Nephron (organoid): ENCODE data around the gene WNT7B.

Source experiments
- H3K27ac Mint-ChIP-seq, 3 experiments: 2 replicates each; pipeline ENCODE4 v1.8.0; 2020; ENCODE audit warnings: mixed read lengths in 3 of 3, mild to moderate bottlenecking in 2 of 3, moderate library complexity in 1 of 3
- H3K27me3 Mint-ChIP-seq: 2 replicates; pipeline ENCODE4 v1.8.0; 2021; ENCODE audit warnings: low read depth, mild to moderate bottlenecking, moderate library complexity, mixed read lengths
- H3K36me3 Mint-ChIP-seq: 2 replicates; pipeline ENCODE4 v1.8.0; 2020; ENCODE audit warnings: low read depth, mixed read lengths
- H3K4me1 Mint-ChIP-seq: 2 replicates; pipeline ENCODE4 v1.8.0; 2020; ENCODE audit warnings: mixed read lengths
- H3K4me3 Mint-ChIP-seq, 3 experiments: 2 replicates each; pipeline ENCODE4 v1.8.0; 2020; ENCODE audit warnings: mild to moderate bottlenecking in 3 of 3, mixed read lengths in 3 of 3, moderate library complexity in 2 of 3
- H3K9me3 Mint-ChIP-seq: 2 replicates; pipeline ENCODE4 v1.8.0; 2020; ENCODE audit warnings: mixed read lengths
- CTCF ChIP-seq, 3 experiments: fragments of 200-600 bp; sonication (generic); IDR thresholded peaks; one replicate each; pipeline ENCODE4 v1.5.0; 2021; ENCODE audit warnings: antibody characterized with exemption in 3 of 3; ENCODE audit not compliant: unreplicated experiment in 3 of 3

The WNT7B gene

DNA sequence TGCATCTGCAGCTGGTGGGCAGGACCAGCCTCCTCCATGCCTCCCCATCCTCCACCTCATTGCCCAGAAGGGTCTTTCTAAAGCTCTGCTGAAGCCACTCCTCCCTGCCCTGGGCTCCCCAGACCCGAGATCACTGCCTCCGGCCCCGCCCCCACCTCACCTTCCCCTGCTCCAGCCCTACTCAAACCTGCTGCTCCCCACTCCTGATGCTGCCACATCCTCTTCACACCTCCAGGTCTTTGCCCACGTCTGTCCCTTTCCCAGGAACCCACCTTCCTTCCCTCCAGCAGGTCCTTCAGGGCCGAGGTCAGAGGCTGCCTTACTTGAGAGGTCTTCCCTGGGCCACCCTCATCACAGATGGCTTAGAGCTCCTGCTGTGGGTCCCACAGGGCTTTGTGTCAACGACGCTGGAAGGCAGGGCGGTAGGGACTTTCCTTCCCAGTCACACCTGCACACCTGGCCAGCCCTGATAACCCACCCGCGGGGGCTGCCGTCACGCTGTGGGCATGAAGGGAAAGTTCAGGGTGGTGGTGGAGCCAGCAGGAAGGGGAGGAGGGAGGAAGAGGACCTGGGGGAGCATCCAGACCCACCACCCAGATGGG is 11.9 kb downstream of the WNT7B start:
- no peaks in the 10 kb centered on the region for H3K9me3 Mint-ChIP-seq
- H3K4me1 Mint-ChIP-seq = no peaks in the 10 kb centered on the region
- H3K27ac Mint-ChIP-seq = no peak overlapping the region

GRCh38 chr22:45964372-45964771 is 12.6 kb downstream of the WNT7B start:
- no peak for TF ChIP-seq CTCF (IDR thresholded peaks at IDR 0.05; ENCODE audit: unreplicated experiment in 3 of 3)
- Mint-ChIP-seq H3K4me3 (no peak overlapping the region), H3K9me3 (no peaks in the 10 kb centered on the region), H3K27ac (no peak overlapping the region), H3K36me3 (no peaks in the 10 kb centered on the region), H3K4me1 (no peaks in the 10 kb centered on the region), H3K27me3 (peaks cover 38% of the 10 kb centered on the region)

More for the DNA sequence above, 11.9 kb downstream of the WNT7B start:
- Mint-ChIP-seq H3K4me3 (no peak overlapping the region), H3K36me3 (no peaks in the 10 kb centered on the region), H3K27me3 (peaks cover 40% of the 10 kb centered on the region)
- TF ChIP-seq CTCF (IDR thresholded peaks at IDR 0.05; ENCODE audit: unreplicated experiment in 3 of 3) = no peak

DNA sequence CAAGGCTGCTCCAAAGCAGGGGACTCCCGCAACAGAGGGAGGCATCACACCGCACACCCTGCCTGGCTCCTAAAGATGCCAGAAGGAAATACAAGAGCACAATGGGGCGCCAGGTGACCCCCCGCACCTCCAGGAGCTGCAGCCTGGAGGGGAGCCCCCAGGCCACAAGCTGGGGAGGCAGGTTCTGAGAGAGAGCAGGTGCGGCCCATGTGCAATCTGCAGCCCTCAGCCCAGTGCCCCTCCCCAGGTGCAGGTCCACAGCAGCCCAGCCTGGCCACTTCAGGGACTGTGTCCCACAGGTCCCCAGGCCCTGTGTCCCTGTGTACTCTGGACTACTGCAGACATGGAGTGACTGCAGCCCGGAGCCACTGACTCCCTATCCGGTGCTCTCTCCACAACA is 13.1 kb downstream of the WNT7B start:
- no peak for TF ChIP-seq CTCF (IDR thresholded peaks at IDR 0.05; ENCODE audit: unreplicated experiment in 3 of 3)
- Mint-ChIP-seq H3K4me1 (no peaks in the 10 kb centered on the region), H3K4me3 (no peak overlapping the region), H3K27ac (no peak overlapping the region), H3K9me3 (no peaks in the 10 kb centered on the region), H3K36me3 (no peaks in the 10 kb centered on the region), H3K27me3 (peaks cover 33% of the 10 kb centered on the region)

GRCh38 chr22:45962756-45963324 is 14.1 kb downstream of the WNT7B start:
- Mint-ChIP-seq H3K4me3 (no peak overlapping the region), H3K9me3 (no peaks in the 10 kb centered on the region), H3K27me3 (peaks cover 23% of the 10 kb centered on the region), H3K36me3 (no peaks in the 10 kb centered on the region), H3K4me1 (no peaks in the 10 kb centered on the region), H3K27ac (no peak overlapping the region)
- TF ChIP-seq CTCF (IDR thresholded peaks at IDR 0.05; ENCODE audit: unreplicated experiment in 3 of 3) = no peak

DNA sequence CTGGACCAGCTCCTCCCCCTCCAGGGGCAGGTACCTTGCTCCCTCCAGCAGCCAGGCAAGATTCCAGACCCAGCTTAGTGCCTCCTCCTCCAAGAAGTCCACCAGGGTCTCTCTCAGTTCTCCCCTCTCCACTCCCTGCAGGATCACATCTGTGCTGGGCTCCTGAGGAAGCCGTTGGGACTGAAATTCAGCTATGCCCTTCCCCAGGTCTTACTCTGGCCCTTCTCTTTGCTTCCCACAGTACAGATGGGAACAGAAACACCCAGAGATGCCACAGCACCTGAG is 14.6 kb downstream of the WNT7B start:
- H3K27me3 Mint-ChIP-seq = peaks cover 19% of the 10 kb centered on the region
- no peak for TF ChIP-seq CTCF (IDR thresholded peaks at IDR 0.05; ENCODE audit: unreplicated experiment in 3 of 3)
- no peak overlapping the region for H3K27ac Mint-ChIP-seq
- no peaks in the 10 kb centered on the region for H3K9me3 Mint-ChIP-seq
- H3K4me3 Mint-ChIP-seq = no peak overlapping the region
- H3K36me3 Mint-ChIP-seq = no peaks in the 10 kb centered on the region
- H3K4me1 Mint-ChIP-seq = no peaks in the 10 kb centered on the region

DNA sequence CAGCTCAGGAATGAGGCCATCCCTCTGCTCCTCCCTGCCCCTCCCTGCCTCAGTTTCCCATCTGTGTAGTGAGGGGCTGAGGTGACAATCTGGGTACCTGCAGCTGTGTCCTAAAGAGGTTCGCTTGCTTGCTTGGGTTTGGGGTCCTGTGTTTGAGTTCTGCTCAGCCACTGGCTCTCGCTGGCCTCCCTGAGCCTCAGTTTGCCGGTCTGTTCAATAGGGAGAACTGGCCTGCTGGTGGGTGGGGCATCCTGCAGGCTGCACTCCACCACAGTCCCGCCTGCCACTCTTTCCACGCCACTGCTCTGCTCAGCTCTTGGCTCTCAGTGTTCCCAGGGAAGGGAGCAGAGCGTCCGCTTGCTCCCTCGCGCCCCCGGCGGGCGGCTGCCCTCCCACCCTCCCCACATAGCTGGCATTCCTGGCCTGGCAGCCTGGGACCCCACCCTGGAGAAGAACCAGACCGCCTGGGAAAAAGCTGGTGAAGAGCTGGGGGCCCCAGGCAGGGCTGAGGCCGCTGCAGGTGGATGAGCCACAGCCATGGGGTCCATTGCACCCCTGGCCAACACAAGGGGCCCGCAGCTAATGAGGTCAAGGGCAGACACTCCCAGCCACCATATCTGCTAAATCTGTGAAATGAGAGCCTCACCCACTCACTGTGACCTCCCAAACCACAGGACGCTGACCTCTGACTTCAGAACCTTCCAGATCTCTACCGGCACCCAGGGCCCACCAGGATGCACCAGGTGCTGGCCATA is 15.1 kb downstream of the WNT7B start:
- TF ChIP-seq CTCF (IDR thresholded peaks at IDR 0.05; ENCODE audit: unreplicated experiment in 3 of 3) = no peak
- Mint-ChIP-seq H3K27me3 (peaks cover 17% of the 10 kb centered on the region), H3K4me1 (no peaks in the 10 kb centered on the region), H3K4me3 (no peak overlapping the region), H3K27ac (no peak overlapping the region), H3K36me3 (no peaks in the 10 kb centered on the region), H3K9me3 (no peaks in the 10 kb centered on the region)
